SU-DHL-6 (cell line): ENCODE measurements around the gene TMOD1.

ENCODE experiments used
- EZH2phosphoT487 ChIP-seq: fragments of 200-600 bp; sonication (generic), shearing (Covaris generic); conservative IDR thresholded peaks from 2 replicates; pipeline ENCODE4 v1.6.1; 2018; ENCODE audit warnings: mild to moderate bottlenecking, antibody characterized with exemption, low read length, moderate library complexity, mixed read lengths
- TF ChIP-seq, protein P1 (sequence below): fragments of 200-600 bp; sonication (generic); IDR thresholded peaks from one replicate; pipeline ENCODE4 v1.5.1; 2017; ENCODE audit warnings: antibody characterized with exemption, mild to moderate bottlenecking, low read length, moderate library complexity; ENCODE audit not compliant: insufficient read depth, poor library complexity, severe bottlenecking

- TF ChIP-seq, protein P1, sequence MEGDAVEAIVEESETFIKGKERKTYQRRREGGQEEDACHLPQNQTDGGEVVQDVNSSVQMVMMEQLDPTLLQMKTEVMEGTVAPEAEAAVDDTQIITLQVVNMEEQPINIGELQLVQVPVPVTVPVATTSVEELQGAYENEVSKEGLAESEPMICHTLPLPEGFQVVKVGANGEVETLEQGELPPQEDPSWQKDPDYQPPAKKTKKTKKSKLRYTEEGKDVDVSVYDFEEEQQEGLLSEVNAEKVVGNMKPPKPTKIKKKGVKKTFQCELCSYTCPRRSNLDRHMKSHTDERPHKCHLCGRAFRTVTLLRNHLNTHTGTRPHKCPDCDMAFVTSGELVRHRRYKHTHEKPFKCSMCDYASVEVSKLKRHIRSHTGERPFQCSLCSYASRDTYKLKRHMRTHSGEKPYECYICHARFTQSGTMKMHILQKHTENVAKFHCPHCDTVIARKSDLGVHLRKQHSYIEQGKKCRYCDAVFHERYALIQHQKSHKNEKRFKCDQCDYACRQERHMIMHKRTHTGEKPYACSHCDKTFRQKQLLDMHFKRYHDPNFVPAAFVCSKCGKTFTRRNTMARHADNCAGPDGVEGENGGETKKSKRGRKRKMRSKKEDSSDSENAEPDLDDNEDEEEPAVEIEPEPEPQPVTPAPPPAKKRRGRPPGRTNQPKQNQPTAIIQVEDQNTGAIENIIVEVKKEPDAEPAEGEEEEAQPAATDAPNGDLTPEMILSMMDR: no peak
- no peak for TF ChIP-seq EZH2phosphoT487
These were observed 53.7 kb downstream of the TMOD1 start for GRCh38 chr9:97555164-97555563.
